Measurements from ENCODE around the gene PLCZ1.
"Not testable (repeated sequence)": the region's sequence is repeated elsewhere in the genome, so short reads cannot be mapped to it uniquely, and the experiment has no call there.

The PLCZ1 gene

GRCh38 chr12:18696971-18697602 lies 40.7 kb downstream of the PLCZ1 start:
- DNase-seq: no peak

GRCh38 chr12:18693986-18694385 lies 43.8 kb downstream of the PLCZ1 start:
- DNase-seq: not testable (repeated sequence)

GRCh38 chr12:18690653-18691052 lies 47.2 kb downstream of the PLCZ1 start:
- no peak for DNase-seq

- DNase-seq: no peak
Observed at GRCh38 chr12:18689771-18690170, 48.0 kb downstream of the PLCZ1 start.

GRCh38 chr12:18684430-18684829 lies 53.4 kb downstream of the PLCZ1 start:
- no peak for DNase-seq

GRCh38 chr12:18683327-18684013 lies 54.3 kb downstream of the PLCZ1 start:
- no peak for DNase-seq

GRCh38 chr12:18681818-18682217 lies 56.0 kb downstream of the PLCZ1 start:
- DNase-seq: no peak

- DNase-seq: no peak
Observed at GRCh38 chr12:18676996-18677588, 60.7 kb downstream of the PLCZ1 start.

- no peak for DNase-seq
Observed at GRCh38 chr12:18676141-18676540, 61.7 kb downstream of the PLCZ1 start.

- no peak for DNase-seq
Observed at GRCh38 chr12:18658829-18659228, 79.0 kb downstream of the PLCZ1 start.

- DNase-seq: no peak
Observed at GRCh38 chr12:18658179-18658578, 79.6 kb downstream of the PLCZ1 start.

GRCh38 chr12:18655351-18655750 lies 82.5 kb downstream of the PLCZ1 start:
- DNase-seq: no peak

- no peak for DNase-seq
Observed at GRCh38 chr12:18653465-18653864, 84.3 kb downstream of the PLCZ1 start.

- no peak for DNase-seq
Observed at GRCh38 chr12:18652596-18652995, 85.2 kb downstream of the PLCZ1 start.

- DNase-seq: no peak
Observed at GRCh38 chr12:18651525-18651924, 86.3 kb downstream of the PLCZ1 start.

- DNase-seq: no peak
Observed at GRCh38 chr12:18646286-18646890, 91.4 kb downstream of the PLCZ1 start.

- DNase-seq: no peak
Observed at GRCh38 chr12:18644564-18644963, 93.2 kb downstream of the PLCZ1 start.

- DNase-seq: no peak
Observed at GRCh38 chr12:18643681-18644080, 94.1 kb downstream of the PLCZ1 start.

- no peak for DNase-seq
Observed at GRCh38 chr12:18640321-18640955, 97.4 kb downstream of the PLCZ1 start.

GRCh38 chr12:18634382-18634781 lies 103.4 kb downstream of the PLCZ1 start:
- no peak for DNase-seq
